ENCODE results near the gene PADI3. TPM values are rescaled to one million over a fixed set of nuclear protein-coding genes. Genes with fewer than 3 reads are reported as not detected.
A peak's percentile ranks its signal among the peaks of the same experiment; 100 is the strongest.

The PADI3 gene
- total RNA-seq, 1 experiment from 2014 or later: 2.5 TPM

- Histone ChIP-seq H2BK5ac (ENCODE audit: insufficient read length, low read length) (no peak overlapping the region), H3K14ac (ENCODE audit: insufficient read depth, low read length) (no peak overlapping the region), H3K56ac (ENCODE audit: insufficient read length, low read depth, low read length) (no peak overlapping the region), H3K23me2 (ENCODE audit: insufficient read length, low read depth, low read length, poor library complexity, severe bottlenecking) (peaks cover 4% of the 10 kb centered on the region), H2BK15ac (ENCODE audit: low read depth, low read length) (no peak overlapping the region), H3K4me1 (ENCODE audit: insufficient read depth, low read length) (peaks cover 3% of the 10 kb centered on the region; the same call in 1 of the 2 replicates), H3K79me1 (ENCODE audit: insufficient read depth, low read depth, low read length, poor library complexity, severe bottlenecking) (no peaks in the 10 kb centered on the region), H2BK120ac (ENCODE audit: low read depth, low read length, poor library complexity, severe bottlenecking) (no peak overlapping the region), H2BK20ac (ENCODE audit: low read depth, low read length, poor library complexity, severe bottlenecking) (no peak overlapping the region), H3K18ac (ENCODE audit: insufficient read length, low read depth, low read length) (no peak overlapping the region), H3K4me2 (ENCODE audit: insufficient read depth, insufficient read length, low read length) (no peak overlapping the region), H3K9ac (ENCODE audit: extremely low read depth, insufficient read length, low read length) (no peak overlapping the region), H3K23ac (ENCODE audit: insufficient read length, low read depth, low read length) (no peak overlapping the region), H3K27me3 (ENCODE audit: insufficient read depth, low read length) (no peaks in the 10 kb centered on the region; the same call in 1 of the 2 replicates), H2AFZ (ENCODE audit: low read length) (no peak overlapping the region), H4K91ac (ENCODE audit: insufficient read length, low read depth, low read length) (no peak overlapping the region), H3K79me2 (ENCODE audit: insufficient read depth, low read length) (no peaks in the 10 kb centered on the region), H3T11ph (ENCODE audit: low read length) (no peak overlapping the region), H4K20me1 (ENCODE audit: control insufficient read depth, insufficient read depth, insufficient read length) (no peaks in the 10 kb centered on the region), H3K9me3 (ENCODE audit: control insufficient read depth, low read depth, low read length) (no peaks in the 10 kb centered on the region), H2BK12ac (ENCODE audit: insufficient read length, low read depth, low read length) (no peak overlapping the region), H3K4ac (ENCODE audit: low read depth, low read length) (no peak overlapping the region), H2AK5ac (ENCODE audit: insufficient read length, low read length) (no peak overlapping the region), H3K27ac (ENCODE audit: insufficient read length, low read depth, low read length) (no peak overlapping the region), H4K5ac (ENCODE audit: insufficient read length, low read depth, low read length) (no peak overlapping the region), H4K8ac (replicated peaks; ENCODE audit: insufficient read length, low read depth, low read length) (no peak overlapping the region)
- TF ChIP-seq CTCF (conservative IDR thresholded peaks at IDR 0.05): no peak
- no peaks in the 10 kb centered on the region for H3K36me3 Mint-ChIP-seq (ENCODE audit: insufficient read depth in 1 of 3, low read depth in 3 of 3)
- peak overlapping the region in 2 of 3 experiments; percentile 34 to 44; a peak in 2 of 7 replicates for H3K27ac Mint-ChIP-seq
- no peaks in the 10 kb centered on the region; a peak in 1 of 5 replicates for H3K9me3 Mint-ChIP-seq
- H3K4me3 Mint-ChIP-seq: no peak overlapping the region
- no peak for DNase-seq
- H3K27me3 Mint-ChIP-seq (ENCODE audit: low read depth): no peaks in the 10 kb centered on the region; the same call in 1 of the 2 replicates
- peaks cover 18 to 32% of the 10 kb centered on the region in 2 experiments for H3K4me1 Mint-ChIP-seq
- no CpG with 5 or more reads among the region's 7 CpGs for WGBS (ENCODE audit: extremely low coverage, insufficient read length, low lambda C conversion rate)
Measured at GRCh38 chr1:17245816-17246325, 3.0 kb upstream of the PADI3 start.

Data from H9 (cell line).